ENCODE measurements around the gene PANK1.
"Not testable (repeated sequence)": the region's sequence is repeated elsewhere in the genome, so short reads cannot be mapped to it uniquely, and the experiment has no call there.

Gene PANK1

DNA sequence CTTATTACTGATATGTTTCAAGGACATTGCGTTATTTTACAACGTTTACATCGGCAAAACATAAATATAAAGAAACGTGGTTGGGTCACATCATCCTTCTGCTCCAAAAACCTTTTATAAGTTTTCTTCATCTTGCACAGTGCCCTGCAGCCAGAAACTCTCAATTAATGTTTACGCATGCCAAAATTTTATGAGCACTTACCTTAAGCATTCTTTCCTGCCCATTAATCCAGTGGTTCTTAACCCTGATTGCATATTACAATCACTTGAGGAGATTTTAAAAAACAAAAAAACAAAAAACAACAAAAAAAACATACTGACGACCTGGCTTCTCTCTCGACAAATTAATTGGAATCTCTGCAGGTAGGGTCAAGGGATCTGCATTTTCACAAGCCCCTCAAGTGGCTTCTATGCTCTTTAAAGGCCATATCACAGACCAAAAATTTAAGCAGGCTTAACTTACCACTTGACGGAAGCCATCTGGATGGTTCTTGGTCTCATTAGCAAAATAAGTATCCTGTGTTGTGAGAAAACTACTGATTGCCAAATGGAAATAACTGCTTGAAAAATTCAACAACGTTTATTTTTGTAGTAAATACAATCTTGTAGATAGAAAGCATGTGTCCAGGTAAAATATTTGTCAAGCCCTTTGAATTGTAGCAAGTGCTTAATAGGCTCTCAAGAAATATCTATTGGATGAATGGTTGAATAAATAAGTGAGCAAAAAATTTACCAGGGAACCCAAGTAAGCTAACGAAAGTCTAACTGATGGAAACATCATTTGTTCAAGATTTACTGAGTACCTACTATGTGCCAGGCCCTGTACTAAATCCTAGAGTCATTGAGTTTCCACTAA lies 78.7 kb downstream of the PANK1 start:
- no peak for DNase-seq

DNA sequence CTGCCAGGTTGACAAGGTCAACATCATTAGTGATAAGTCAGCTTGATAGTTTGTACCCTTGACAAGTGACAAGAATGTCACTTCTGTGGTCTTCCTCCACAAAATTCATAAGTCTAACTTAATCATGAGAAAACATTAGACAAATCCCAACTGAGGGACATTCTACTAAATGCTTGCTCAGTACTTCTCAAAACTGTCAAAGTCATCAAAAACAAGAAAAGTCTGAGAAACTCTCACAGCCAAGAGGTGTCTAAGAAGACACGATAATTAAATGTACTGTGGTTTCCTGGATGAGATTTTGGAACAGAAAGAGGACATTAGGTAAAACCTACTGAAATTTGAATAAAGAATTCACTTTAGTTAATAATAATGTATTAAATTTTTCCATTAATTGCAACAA lies 79.9 kb downstream of the PANK1 start:
- no peak for DNase-seq

DNA sequence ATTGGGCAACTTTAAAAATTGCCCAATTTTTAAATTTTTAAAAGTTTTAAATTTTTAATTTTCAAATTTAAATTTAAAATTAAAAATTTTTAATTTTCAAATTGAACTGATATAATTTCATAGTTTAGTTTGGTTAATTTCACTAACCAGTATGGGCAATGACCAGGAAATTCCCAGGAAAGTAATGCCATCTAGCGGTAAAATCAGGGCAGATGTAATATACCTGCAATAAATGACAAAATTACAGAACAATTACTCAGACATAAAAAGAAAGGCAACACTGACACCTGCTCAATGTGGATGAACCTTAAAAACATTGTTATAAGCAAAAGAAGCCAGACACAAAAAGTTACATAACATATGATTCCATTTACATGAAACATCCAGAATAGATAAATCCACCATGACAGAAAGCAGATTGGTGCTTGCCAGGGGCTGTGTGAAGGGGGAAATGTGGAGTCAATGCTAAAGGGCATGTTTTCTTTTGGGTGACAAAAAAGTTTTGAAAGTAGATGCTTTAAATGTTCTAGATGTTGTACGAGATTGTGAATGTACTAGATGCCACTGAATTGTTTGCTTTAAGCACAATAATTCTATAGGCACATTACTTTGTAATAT lies 81.1 kb downstream of the PANK1 start:
- peak in 2 of 5 donors; percentile 10 to 15 for DNase-seq

DNA sequence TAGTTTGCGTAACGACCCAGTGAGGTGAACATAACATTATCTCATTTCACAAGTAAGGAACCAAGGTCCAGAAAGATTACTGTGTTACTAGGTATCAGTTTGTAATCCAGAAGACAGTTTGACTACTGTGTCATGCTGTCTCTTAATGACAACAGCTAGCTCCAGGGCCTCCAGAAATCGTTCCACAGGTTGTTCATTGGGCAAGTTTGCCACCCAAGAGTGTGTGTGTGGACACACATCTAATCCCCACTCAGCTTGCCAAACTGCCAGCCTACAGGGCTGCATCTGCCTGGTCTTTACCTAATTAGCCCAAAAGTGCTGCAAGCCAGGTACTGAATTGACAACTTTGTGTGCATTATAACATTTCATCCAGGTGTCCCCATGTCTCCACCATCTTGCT lies 81.7 kb downstream of the PANK1 start:
- no peak for DNase-seq

DNA sequence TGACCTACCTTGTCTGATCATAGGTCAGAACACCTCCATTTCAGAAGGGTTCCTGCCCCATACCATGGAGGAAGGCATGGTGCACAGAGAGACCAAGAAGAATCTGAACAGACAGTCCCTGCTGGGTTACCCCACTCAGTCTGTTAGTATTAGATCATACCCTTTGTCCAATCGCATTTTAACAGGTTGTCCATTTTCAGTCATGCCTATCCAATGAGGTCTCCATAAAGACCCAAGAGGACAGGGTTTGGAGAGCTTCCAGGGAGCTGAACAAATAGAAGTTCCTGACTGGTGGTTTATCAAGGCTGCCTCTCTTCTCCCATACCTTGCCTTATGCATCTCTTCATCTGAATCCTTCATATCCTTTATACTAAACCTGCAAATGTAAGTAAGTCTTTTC lies 88.4 kb downstream of the PANK1 start:
- DNase-seq: no peak

DNA sequence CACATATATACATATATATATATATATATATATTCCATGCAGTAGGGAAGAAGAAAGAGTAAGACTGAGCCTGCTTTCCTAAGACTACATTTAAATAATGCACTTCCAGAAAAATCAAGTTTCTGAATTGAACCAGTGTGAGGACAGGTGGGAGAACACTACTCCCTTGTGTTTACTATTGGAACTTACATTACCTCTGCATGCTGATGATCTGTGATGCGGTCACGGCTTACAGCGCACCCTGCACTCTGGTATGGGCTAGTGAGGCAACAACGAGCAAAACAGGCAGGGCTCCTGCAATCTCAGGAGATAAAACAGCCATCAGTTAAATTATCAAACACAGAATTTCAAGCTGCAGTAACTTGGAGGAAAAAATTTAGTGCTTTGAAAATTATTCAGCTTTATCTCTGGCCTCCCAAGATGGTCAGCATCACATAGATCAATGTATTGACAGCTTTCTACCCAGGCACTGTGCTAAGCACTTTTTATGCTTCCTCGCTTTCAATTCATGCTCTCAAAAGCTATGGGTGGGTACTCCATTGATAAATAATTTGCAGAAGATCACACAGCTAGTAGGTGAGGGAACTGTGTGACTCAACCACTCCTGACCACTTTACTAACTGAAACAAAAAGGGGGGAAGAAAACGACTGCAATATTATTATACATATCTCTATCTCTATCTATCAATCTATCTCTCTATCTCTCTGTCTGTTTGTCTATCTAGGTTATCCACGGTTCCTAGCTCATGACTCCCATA lies 89.2 kb downstream of the PANK1 start:
- DNase-seq: no peak

DNA sequence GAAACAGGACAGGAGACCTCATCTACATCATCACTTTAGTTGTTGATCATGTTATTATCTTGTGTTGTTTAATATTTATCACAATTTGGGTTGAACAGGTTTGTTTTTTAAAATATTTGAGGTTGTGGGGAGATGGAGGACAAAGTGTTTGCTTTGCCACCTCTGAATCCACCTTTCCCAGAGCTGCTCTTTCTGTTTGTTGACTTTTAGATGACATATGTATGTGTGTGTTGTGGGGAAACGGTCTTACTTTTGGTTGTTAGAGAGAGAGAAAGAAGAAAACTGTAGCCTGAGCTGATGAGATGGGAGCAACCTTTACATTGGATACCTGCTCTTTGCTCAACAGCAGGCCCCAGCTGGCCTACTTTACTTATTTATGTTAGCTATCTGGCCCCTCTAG lies 90.6 kb downstream of the PANK1 start:
- no peak for DNase-seq

DNA sequence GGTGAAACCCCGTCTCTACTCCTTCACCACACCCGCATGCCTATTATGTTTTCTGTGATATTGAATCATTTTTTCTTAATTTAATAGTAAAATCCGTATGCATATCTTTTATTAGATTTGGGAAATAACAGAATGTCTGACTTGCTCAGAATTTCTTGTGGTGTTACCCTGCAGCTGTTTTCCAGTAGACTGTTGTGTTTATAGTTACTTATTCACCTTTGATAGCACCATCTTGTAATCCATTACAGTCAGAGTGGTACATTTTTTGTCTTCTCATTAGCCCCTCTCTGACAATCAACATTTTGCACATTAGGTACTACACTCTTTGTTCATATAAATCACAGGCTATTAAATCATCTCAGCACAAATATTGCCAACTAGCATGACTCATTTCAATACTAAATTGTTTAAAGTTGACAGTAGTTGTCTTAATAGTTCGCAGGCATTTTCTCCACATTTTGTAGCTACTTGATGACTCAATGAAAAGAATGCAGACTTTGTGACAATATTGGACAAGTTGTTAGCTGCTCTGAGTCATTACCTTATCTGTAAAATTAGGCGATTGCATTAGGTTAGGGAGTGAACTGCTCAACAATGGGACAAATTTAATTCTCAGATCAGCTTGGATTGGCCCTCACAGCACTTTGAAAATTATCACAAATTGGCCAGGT lies 91.8 kb downstream of the PANK1 start:
- DNase-seq: no peak

DNA sequence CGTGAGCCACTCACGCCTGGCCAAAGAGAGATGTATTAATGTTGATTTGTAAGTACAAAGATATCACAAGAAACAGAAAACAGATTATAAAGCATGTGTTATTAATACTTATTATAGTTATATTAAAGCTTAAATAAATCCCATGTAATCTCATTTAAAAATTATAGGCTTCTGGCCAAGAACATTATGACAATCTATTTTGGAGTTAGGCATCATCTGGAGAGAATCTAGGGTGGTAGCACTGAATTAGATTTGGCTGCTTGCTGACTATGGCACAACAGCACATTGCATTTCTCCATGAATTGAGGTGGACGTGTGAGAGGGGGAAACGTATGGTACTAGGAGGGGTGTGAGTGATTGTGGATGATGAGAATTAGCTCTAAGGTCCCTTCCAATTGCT lies 92.8 kb downstream of the PANK1 start:
- DNase-seq: no peak

DNA sequence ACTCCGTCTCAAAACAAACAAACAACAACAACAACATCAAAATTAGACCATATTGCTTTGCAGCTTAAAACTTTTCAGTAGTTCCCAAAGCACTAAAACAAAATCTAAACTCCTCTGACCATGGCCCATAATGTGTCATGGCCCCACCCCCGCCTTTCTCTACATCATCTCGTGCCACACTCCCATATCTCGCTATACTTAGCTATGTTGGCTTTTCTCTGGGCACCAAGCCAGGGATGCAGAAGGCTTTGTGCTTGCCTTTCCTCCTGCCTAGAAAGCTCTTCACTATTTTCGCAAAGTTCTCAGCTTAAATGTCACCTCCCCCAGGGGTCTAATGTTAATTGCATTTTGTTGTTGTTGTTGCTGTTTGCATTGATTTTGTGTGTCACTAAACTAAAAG lies 94.5 kb downstream of the PANK1 start:
- no peak for DNase-seq

DNA sequence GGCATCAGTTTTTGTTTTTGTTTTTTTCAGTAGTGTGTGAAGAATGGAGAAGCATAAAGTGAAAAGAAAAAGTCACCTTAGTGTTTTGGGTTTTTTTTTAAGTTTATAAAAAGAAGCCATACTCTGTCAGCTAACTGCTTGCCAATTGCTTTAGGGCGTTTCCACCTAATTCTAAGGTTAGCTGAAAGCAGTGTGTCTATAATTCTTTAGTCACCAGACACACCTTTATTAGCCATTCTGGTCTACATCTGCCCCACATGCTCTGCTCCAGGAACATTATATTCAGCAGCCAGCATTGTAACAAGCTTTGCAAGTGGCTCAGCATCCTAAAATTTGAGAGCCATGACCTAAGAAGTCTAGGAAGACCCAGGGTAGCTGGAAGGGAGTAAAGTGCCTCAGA lies 95.5 kb downstream of the PANK1 start:
- DNase-seq: no peak

DNA sequence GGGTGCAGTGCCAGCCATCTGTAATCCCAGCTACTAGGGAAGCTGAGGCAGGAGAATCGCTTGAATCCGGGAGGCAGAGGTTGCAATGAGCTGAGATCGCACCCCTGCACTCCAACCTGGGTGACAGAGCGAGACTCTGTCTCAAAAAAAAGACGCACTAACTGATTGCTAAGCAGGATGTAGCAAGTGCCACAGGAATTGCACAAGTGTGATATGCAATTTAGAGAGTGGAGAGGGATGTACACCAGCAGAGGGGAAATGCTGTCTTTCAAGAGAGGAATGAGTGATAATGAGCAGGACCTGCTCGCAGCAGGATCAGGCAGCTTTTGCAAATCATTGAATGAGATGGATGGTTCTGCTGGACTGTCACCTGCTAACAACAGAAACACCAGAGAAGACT lies 96.4 kb downstream of the PANK1 start:
- no peak for DNase-seq

DNA sequence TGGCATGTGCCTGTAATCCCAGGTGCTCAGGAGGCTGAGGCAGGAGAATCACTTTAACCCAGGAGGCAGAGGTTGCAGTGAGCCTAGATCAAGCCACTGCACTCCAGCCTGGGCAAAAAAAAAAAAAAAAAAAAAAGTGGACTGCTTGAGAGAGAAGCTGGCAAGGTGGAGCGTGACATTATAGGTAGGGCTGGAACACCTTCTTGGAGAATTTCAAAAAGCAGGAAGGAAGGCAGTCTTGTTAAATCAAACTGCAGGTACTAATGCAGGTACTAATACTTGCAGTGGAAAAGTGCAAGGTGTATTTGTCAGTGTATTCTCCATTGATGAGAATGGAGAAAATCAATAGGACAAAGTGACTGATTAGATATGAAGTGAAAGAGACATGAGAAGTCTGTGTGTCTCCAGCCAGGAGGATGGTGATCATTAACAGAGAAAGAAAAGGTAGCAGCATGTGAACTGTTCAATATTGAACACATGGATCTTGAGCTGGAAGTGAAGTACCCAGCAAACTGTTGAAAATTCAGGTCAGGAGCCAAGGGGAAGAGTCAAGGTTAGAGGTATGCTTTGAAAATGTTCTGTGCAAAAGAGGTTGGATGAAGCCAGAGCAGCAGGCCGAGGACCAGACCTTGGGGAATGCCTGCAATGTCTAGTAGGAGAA lies 97.1 kb downstream of the PANK1 start:
- no peak for DNase-seq

DNA sequence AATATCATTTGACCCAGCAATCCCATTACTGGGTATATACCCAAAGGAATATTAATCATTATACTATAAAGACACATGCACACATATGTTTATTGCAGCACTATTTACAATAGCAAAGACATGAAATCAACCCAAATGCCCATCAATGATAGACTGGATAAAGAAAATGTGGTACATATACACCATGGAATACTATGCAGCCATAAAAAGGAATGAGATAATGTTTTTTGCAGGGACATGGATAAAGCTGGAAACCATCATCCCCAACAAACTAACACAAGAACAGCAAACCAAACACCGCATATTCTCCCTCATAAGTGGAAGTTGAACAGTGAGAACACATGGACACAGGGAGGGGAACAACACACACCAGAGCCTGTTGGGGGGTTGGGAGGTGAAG lies 98.4 kb downstream of the PANK1 start:
- DNase-seq: not testable (repeated sequence)

DNA sequence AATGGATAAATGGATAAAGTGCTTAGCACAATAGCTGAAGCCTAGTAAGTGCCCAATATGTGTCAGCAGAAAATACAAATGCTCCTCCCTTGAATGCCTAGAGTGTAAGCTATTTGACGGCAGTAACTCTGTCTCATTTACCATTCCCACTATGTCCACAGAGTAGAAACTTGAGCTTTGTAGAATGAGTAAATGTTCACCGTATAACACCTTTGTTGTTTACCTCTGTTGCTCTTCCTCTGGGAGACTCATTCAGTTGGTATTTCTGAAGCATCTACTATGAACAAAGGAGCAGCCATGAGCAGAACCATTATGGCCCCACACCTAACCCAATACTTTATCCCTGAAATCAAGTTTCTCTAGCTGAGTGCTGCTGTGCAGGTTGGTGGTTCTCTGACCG lies 101.2 kb downstream of the PANK1 start:
- DNase-seq: no peak

DNA sequence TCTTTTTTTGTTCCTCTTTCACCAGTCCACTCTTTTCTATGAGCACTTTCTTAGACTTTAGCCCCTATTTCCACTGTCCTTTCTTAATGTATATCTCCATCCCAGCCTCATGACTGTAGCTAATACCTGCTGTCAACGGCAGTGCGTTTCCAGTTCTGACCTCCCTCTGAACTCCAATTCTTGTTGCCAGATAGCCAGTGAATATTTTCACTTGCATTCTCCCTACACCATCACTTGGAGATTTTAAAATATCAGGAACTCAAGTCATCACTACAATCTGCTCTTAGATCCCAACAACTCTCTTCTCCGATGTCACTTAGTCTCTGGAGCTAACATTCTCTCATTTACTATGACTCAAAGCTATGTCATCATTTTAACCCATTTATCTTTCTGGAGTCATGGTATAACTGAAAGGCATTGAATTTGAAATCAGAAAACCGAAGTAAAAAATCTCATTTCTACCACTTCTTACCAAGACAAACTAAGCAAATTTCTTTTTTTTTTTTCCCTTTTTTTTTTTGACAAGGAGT lies 104.6 kb downstream of the PANK1 start:
- DNase-seq: no peak

DNA sequence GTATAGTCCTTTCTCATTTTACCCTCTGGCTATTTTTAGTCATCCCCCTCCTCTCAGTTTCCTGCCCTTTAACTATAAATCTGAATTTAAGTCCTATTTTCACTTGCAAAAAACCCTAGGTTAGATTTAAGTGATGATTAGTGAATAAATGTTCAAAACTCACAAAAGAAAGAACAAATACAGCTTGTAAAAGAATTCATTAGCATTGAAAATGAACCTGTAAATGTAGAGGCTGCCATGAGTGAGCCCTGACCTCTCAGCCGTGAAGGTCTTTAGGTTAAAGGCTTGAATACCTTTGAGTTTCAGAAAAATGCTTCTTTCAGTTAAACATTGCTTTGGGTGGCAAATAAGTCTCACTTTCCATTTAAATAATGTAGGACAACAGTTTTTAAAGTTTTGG lies 107.7 kb downstream of the PANK1 start:
- DNase-seq: no peak

DNA sequence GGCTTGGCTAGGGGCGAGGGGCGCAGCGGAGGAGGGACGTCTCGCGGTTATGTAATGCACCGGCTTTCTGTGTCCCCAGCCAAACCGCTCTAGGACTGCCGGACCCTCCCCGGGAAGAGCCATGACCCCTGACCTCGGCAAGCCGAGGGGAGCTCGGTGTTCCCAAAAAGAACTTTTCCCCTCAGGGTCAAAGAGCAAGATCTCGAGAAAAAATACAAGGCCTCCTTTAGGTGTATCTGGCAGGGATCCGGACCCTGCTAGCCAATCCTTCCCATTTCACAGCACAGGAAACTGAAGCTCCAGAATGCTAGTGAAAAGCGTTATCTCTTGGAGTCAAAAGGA lies 109.1 kb downstream of the PANK1 start:
- DNase-seq: no peak

DNA sequence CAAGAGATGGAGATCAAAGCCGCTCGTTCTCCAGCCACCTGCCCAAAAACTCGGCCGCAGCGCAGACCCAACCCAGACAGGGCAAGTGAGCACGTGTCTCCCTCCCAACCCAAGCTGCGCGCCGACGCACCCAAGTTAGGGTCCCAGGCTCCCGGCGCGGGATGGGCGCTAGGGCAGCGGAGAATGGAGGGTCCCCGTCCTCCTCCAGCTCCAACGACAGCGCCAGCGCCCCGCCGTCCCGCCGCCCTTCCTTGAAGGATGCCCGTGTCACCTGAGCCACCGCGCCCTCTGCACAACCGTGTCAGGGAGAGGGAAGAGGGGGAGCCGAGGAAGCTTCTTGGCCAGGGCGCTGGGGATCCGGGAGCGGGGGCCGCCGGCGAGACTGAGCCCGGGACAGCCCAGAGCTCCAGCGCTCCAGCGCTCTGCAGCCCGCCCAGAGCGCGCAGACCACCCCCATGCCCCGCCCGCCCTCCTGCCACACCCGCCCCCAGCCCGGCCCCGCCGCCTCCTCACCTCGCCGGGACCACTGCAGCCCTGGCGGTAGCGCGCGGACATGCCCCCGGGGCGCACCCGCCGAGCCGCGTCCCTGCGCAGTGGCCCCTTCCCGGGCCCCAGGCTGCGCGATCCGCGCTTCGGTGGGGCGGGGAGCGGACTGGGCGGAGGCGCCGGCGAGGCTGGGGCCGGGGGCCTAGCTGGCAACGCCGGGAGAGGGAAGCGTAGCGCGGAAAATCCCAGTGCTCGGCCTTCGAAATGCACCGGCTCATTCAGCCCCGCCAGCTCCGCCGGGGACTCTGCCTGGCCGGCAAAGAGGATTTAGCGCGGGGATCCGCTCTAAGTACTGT lies 109.7 kb downstream of the PANK1 start, which contains the start of gene SLC16A12:
SLC16A12 (minus strand) TSS at position 424 of the 842 bp plus-strand sequence. CDS start 73,016 bp downstream, outside the sequence.
- no peak for DNase-seq

DNA sequence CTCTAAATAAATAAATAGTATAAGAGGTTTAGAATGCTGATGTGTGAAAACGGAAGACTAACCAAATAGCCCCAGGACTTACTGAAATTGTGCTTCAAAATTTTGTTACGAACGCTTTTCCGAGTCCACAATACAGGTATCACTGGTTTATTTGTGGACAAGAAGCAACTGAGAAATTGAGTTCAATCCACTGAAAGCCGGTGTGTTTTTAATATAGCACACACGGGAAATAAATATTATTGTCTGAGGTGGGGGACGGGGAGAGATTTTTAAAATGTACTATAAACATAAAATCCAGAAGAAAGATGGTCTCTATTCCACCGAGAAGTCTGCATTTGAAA lies 110.2 kb downstream of the PANK1 start:
- DNase-seq: no peak
